Loucy (cell line): Measurements from ENCODE around the gene GNB1L.

Source experiments
- CTCF ChIP-seq: fragments of 200-600 bp; sonication (generic); conservative IDR thresholded peaks from 2 replicates; pipeline ENCODE4 v1.5.1; 2014; ENCODE audit warnings: mild to moderate bottlenecking, antibody characterized with exemption, low read length
- EZH2phosphoT487 ChIP-seq: fragments of 200-600 bp; IDR thresholded peaks from 2 replicates; pipeline ENCODE4 v1.6.1; 2018; ENCODE audit warnings: antibody characterized with exemption, mild to moderate bottlenecking, moderate library complexity, borderline replicate concordance

GRCh38 chr22:19783586-19784383 lies 70.9 kb downstream of the GNB1L start:
- TF ChIP-seq CTCF (no peak), EZH2phosphoT487 (no peak)
